Cardiac fibroblast (primary cell): Measurements from ENCODE around the gene FAF1.
A peak's percentile ranks its signal among the peaks of the same experiment; 100 is the strongest.

Experiments used
- DNase-seq, 2 donors: peaks; one replicate each; pipeline versions ENCODE4 v3.0.0 to v3.0.0-alpha.2; 2010; ENCODE audit warnings: low read depth in 2 of 2
- H3K4me3 ChIP-seq, 2 donors: replicated peaks in 1 of 2; 1 replicate in 1 of 2; 2 replicates in 1 of 2; pipeline ENCODE4 v1.5.1; 2011; ENCODE audit warnings: low read depth in 2 of 2, low read length in 2 of 2, mild to moderate bottlenecking in 2 of 2, moderate library complexity in 1 of 2
- TF ChIP-seq, protein P1 (sequence below): IDR thresholded peaks from one replicate; pipeline ENCODE4 v1.5.1; 2011; ENCODE audit warnings: low read depth, mild to moderate bottlenecking, low read length, inconsistent platforms

FAF1 gene

DNA sequence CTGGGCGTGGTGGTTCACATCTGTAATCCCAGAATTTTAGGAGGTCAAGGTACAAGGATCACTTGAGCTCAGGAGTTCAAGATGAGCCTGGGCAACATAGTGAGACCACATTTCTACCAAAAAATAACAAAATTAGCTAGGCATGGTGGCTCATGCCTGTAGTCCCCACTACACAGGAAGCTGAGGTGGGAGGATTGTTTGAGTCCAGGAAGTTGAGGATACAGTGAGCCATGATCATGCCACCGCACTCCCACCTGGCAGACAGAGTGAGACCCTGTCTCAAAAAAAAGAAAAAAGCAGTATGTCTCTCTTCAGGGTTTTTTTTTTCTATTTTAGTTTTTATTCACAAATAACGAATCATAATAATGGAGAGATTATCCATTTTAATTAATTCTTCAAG is 303.1 kb downstream of the FAF1 start:
- TF ChIP-seq, protein P1, sequence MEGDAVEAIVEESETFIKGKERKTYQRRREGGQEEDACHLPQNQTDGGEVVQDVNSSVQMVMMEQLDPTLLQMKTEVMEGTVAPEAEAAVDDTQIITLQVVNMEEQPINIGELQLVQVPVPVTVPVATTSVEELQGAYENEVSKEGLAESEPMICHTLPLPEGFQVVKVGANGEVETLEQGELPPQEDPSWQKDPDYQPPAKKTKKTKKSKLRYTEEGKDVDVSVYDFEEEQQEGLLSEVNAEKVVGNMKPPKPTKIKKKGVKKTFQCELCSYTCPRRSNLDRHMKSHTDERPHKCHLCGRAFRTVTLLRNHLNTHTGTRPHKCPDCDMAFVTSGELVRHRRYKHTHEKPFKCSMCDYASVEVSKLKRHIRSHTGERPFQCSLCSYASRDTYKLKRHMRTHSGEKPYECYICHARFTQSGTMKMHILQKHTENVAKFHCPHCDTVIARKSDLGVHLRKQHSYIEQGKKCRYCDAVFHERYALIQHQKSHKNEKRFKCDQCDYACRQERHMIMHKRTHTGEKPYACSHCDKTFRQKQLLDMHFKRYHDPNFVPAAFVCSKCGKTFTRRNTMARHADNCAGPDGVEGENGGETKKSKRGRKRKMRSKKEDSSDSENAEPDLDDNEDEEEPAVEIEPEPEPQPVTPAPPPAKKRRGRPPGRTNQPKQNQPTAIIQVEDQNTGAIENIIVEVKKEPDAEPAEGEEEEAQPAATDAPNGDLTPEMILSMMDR: no peak
- no peak overlapping the region for H3K4me3 ChIP-seq
- no peak for DNase-seq

GRCh38 chr1:50651476-50652263 is 308.4 kb downstream of the FAF1 start:
- no peak overlapping the region for H3K4me3 ChIP-seq
- no peak for DNase-seq
- TF ChIP-seq, protein P1: no peak

DNA sequence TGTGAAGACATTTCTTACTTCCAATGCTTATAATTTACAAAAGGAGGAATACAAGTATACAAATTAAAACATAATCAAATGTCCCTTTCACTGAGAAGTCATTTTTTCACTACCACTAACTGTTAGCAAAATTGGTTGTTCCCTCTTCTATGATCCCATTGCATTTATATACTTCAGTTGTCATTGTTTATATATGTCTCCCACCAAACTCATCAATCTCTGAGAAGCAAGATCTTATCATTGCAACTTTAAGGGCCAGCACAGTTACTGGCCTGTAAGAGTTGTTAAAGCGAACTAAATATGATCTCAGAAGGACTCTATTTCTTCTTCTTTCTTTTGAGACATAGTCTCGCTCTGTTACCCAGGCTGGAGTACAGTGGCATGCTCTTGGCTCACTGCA is 313.5 kb downstream of the FAF1 start:
- TF ChIP-seq, protein P1: no peak
- no peak overlapping the region for H3K4me3 ChIP-seq
- DNase-seq: no peak

GRCh38 chr1:50645139-50645538 is 314.9 kb downstream of the FAF1 start:
- TF ChIP-seq, protein P1: no peak
- H3K4me3 ChIP-seq: no peak overlapping the region
- no peak for DNase-seq

- TF ChIP-seq, protein P1: no peak
- H3K4me3 ChIP-seq: no peak overlapping the region
- no peak for DNase-seq
These were observed 315.5 kb downstream of the FAF1 start for GRCh38 chr1:50644447-50645105.

- H3K4me3 ChIP-seq: no peak overlapping the region
- DNase-seq: peak in 1 of 2 donors; percentile 37
- TF ChIP-seq, protein P1: no peak
These were observed 322.6 kb downstream of the FAF1 start for GRCh38 chr1:50637460-50637859.
